Endothelial cell (in vitro differentiated cells): ENCODE data around the gene NOL12. TPM values are rescaled to one million over a fixed set of nuclear protein-coding genes. Genes with fewer than 3 reads are reported as not detected.

Source experiments
- DNase-seq: peaks from one replicate; pipeline ENCODE4 v3.0.0; 2021; ENCODE audit warnings: low spot score
- H3K27ac Mint-ChIP-seq: one replicate; pipeline ENCODE4 v1.8.0; 2021; ENCODE audit warnings: mixed read lengths, inconsistent platforms; ENCODE audit not compliant: unreplicated experiment
- H3K27me3 Mint-ChIP-seq: one replicate; pipeline ENCODE4 v1.8.0; 2021; ENCODE audit warnings: mild to moderate bottlenecking, moderate library complexity, mixed read lengths, inconsistent platforms; ENCODE audit not compliant: unreplicated experiment
- H3K36me3 Mint-ChIP-seq: one replicate; pipeline ENCODE4 v1.8.0; 2021; ENCODE audit warnings: mild to moderate bottlenecking, low read depth, mixed read lengths, inconsistent platforms; ENCODE audit not compliant: unreplicated experiment
- H3K4me1 Mint-ChIP-seq: one replicate; pipeline ENCODE4 v1.8.0; 2021; ENCODE audit warnings: mild to moderate bottlenecking, mixed read lengths, inconsistent platforms; ENCODE audit not compliant: unreplicated experiment
- H3K4me3 Mint-ChIP-seq: one replicate; pipeline ENCODE4 v1.8.0; 2021; ENCODE audit warnings: mild to moderate bottlenecking, mixed read lengths, inconsistent platforms; ENCODE audit not compliant: unreplicated experiment
- H3K9me3 Mint-ChIP-seq: one replicate; pipeline ENCODE4 v1.8.0; 2021; ENCODE audit warnings: mixed read lengths, inconsistent platforms; ENCODE audit not compliant: unreplicated experiment
- total RNA-seq: library from RNA; stranded (reverse); fragmentation: NEBNext Ultra II Directional; extraction: Animal tissue kit (Norgen Biotek cat#: 25700); gene quantifications from one replicate; pipeline ENCODE4 v1.2.1, GENCODE V29; 2021; ENCODE audit not compliant: unreplicated experiment
- TF ChIP-seq, protein P1 (sequence below): fragments of 200-600 bp; sonication (generic); IDR thresholded peaks from one replicate; pipeline ENCODE4 v1.5.0; 2021; ENCODE audit warnings: antibody characterized with exemption; ENCODE audit not compliant: unreplicated experiment

NOL12 gene
- total RNA-seq, 1 donor from 2014 or later: 15.7 TPM

DNA sequence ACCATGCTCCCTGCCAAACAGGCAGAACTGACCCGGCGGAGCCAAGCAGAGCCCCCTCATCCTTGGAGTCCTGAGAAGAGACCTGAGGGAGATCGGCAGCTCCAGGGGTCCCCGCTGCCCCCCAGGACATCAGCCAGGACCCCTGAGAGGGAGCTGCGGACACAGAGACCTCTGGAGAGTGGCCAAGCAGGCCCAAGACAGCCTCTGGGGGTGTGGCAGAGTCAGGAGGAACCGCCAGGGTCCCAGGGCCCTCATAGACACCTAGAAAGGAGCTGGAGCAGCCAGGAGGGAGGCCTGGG, 48.2 kb downstream of the NOL12 start:
- H3K4me3 Mint-ChIP-seq: no peak overlapping the region
- no peaks in the 10 kb centered on the region for H3K4me1 Mint-ChIP-seq
- H3K36me3 Mint-ChIP-seq: peaks cover 5% of the 10 kb centered on the region
- H3K9me3 Mint-ChIP-seq: no peaks in the 10 kb centered on the region
- H3K27me3 Mint-ChIP-seq: peaks cover 8% of the 10 kb centered on the region
- no peak overlapping the region for H3K27ac Mint-ChIP-seq
- TF ChIP-seq, protein P1, sequence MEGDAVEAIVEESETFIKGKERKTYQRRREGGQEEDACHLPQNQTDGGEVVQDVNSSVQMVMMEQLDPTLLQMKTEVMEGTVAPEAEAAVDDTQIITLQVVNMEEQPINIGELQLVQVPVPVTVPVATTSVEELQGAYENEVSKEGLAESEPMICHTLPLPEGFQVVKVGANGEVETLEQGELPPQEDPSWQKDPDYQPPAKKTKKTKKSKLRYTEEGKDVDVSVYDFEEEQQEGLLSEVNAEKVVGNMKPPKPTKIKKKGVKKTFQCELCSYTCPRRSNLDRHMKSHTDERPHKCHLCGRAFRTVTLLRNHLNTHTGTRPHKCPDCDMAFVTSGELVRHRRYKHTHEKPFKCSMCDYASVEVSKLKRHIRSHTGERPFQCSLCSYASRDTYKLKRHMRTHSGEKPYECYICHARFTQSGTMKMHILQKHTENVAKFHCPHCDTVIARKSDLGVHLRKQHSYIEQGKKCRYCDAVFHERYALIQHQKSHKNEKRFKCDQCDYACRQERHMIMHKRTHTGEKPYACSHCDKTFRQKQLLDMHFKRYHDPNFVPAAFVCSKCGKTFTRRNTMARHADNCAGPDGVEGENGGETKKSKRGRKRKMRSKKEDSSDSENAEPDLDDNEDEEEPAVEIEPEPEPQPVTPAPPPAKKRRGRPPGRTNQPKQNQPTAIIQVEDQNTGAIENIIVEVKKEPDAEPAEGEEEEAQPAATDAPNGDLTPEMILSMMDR: no peak
- no peak for DNase-seq

DNA sequence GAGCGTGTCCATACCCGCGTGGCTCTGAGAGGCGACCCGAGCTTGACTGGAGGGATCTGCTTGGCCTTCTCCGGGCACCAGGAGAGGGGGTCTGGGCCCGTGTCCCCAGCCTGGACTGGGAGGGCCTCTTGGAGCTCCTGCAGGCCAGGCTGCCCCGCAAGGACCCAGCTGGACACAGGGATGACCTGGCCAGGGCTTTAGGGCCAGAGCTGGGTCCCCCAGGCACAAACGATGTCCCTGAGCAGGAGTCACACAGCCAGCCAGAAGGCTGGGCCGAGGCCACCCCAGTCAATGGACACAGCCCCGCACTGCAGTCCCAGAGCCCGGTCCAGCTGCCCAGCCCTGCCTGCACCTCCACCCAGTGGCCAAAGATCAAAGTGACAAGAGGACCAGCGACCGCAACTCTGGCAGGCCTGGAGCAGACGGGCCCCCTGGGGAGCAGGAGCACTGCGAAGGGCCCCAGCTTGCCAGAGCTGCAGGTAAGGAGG, 48.9 kb downstream of the NOL12 start:
- Mint-ChIP-seq H3K27ac (no peak overlapping the region), H3K27me3 (peaks cover 8% of the 10 kb centered on the region), H3K36me3 (peaks cover 7% of the 10 kb centered on the region), H3K4me1 (no peaks in the 10 kb centered on the region), H3K9me3 (no peaks in the 10 kb centered on the region), H3K4me3 (no peak overlapping the region)
- TF ChIP-seq, protein P1: peak; percentile 47
- DNase-seq: peak; percentile 67

DNA sequence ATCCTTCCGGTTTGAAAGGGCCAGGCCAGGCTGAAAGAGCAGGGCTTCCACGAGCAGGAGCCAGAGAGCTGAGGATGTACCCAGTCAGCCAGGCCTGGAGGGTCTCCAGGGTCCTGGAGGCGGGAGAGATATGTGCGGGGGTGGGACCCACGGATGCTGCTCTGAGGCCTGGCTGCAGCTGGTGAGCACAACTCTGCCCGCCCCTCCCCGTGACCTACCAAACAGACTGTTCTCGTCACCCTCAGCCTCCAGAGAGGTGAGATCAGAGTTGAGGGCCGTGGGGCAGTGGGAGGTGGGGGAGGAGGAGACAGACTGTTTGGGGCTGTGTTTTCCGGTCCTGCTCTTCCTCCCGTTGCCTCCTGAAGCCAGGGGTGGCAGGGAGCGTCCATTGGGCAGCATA, 52.9 kb downstream of the NOL12 start:
- H3K27ac Mint-ChIP-seq: no peak overlapping the region
- peaks cover 8% of the 10 kb centered on the region for H3K27me3 Mint-ChIP-seq
- H3K4me3 Mint-ChIP-seq: no peak overlapping the region

GRCh38 chr22:37739611-37740049, 53.5 kb downstream of the NOL12 start:
- peaks cover 4% of the 10 kb centered on the region for H3K4me1 Mint-ChIP-seq
- peaks cover 10% of the 10 kb centered on the region for H3K27me3 Mint-ChIP-seq

More for the DNA sequence above, 52.9 kb downstream of the NOL12 start:
- peaks cover 12% of the 10 kb centered on the region for H3K36me3 Mint-ChIP-seq
- H3K9me3 Mint-ChIP-seq: no peaks in the 10 kb centered on the region
- peaks cover 4% of the 10 kb centered on the region for H3K4me1 Mint-ChIP-seq
- no peak for DNase-seq
- TF ChIP-seq, protein P1: no peak

GRCh38 chr22:37740455-37741311, 54.5 kb downstream of the NOL12 start:
- H3K27me3 Mint-ChIP-seq: peaks cover 13% of the 10 kb centered on the region
- peaks cover 10% of the 10 kb centered on the region for H3K4me1 Mint-ChIP-seq
- no peak for DNase-seq
- H3K27ac Mint-ChIP-seq: no peak overlapping the region
- H3K36me3 Mint-ChIP-seq: peaks cover 15% of the 10 kb centered on the region
- TF ChIP-seq, protein P1: no peak
- H3K9me3 Mint-ChIP-seq: no peaks in the 10 kb centered on the region
- no peak overlapping the region for H3K4me3 Mint-ChIP-seq

More at GRCh38 chr22:37739611-37740049, 53.5 kb downstream of the NOL12 start:
- TF ChIP-seq, protein P1: no peak
- peak overlapping the region; percentile 50 for H3K4me3 Mint-ChIP-seq
- DNase-seq: no peak
- H3K9me3 Mint-ChIP-seq: no peaks in the 10 kb centered on the region
- H3K36me3 Mint-ChIP-seq: peaks cover 12% of the 10 kb centered on the region
- H3K27ac Mint-ChIP-seq: no peak overlapping the region
